Ramos (cell line): ENCODE data around the gene SMAD3.

Experiments used
- in situ Hi-C: fragments of 300-500 bp; cut with MboI; formaldehyde crosslinking; loops from one replicate; pipeline ENCODE4 v1.14.3; 2022; ENCODE audit warnings: low sequenced_read_pairs; ENCODE audit not compliant: unreplicated experiment

The SMAD3 gene

DNA sequence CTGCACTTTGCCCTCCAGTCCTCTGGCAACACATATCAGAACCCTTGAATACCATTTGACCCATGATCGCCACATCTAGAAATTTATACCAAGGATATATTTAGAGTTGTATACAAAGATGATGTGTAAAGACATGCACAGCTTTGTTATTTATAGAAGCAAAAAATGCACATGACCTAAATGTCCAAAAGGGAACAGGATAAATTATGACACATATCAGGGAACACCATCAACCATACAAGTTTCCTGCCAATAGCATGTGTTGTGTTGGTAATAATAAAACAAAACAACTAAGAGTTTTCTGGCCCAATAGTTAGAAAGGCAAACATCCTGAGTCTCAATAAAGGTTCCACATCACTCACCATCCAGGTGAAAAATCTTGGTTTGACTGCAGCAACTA is 137.6 kb downstream of the SMAD3 start:
- in situ Hi-C loops: no loop called here

DNA sequence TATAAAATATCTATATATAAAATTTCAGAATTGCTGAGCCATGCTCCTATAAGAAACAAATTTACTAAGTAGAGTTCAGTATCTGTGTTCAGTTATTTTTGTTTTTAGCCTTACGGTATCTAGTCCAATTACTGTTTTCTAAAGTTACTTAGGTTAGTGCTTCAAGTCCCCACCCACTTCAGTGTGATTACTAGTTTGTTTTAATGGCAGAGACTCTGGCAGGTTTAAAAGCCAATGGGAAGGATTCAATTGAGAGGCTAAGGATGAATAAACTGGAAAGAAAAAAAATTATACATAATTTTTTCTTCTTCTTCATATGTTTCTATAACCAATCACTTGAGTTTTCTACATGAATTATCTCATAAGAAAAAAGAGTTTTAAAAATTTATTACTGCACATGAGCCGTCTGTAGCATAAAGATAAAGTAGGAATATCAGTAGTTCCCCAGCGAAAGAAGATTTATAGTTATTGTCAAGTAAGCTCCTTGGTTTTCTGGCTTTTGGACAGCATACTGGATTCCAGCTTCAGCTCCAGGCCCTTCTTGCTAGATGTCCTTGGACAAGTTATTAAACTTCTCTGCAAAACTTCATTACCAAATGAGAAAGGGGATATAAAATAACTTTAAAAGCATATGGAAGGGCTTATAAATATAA is 142.3 kb downstream of the SMAD3 start:
- in situ Hi-C loops: no loop called here

- in situ Hi-C loops: no loop called here
Measured at GRCh38 chr15:67208396-67208795, 143.0 kb downstream of the SMAD3 start.

GRCh38 chr15:67210555-67211168 is 145.3 kb downstream of the SMAD3 start:
- in situ Hi-C loops: no loop called here

DNA sequence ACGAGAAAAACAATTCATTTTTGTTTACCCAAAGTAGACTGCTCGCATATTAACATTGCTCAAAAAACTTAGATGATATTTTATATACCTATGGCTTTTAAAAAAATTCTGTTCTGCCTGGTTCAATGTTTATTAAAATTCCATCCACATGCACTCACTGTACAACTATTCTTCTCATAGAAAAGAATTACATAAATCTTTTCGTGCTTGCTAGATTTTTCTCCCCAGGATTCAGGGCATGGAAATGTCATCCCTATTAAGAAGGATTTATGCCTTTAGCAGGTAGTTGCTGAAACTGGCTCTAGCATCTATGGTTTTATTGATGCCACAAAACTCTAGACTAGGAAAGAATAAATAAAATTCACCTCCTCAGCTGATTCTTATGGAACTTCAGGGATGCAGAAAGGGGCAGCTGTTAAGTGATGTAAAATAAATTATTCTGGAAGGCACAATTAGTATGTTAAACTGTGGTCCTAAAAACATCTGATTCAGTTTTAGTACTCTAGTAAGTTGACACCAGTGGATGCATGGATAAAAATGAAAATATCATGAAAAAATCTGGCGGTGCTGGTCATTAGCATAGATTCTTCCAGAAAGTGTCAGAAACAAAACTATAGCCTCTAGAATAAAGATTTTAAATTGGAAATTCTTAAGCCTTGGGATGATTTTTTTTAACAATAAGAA is 147.4 kb downstream of the SMAD3 start:
- in situ Hi-C loops: no loop called here

DNA sequence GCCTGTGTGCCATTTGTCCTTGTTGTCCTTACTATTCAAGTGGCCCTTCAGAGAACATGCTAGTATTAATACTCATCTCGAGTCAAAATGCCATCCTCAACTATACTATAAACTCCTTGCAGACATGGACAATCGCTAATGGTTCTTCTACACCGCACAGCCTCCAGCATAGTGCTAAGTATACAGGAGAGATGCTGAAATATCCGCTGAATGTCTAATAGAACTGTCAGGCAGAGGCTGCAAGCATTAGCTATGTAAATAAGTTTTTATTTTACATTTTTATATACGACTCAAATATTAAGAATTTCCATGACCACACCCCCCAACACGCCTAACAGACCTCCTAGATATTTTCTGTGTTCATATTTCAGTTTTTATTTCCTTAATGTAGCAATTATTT is 149.7 kb downstream of the SMAD3 start:
- in situ Hi-C loops: no loop called here

GRCh38 chr15:67216859-67217258 is 151.5 kb downstream of the SMAD3 start:
- in situ Hi-C loops: no loop called here

GRCh38 chr15:67218428-67218827 is 153.0 kb downstream of the SMAD3 start:
- in situ Hi-C loops: no loop called here

DNA sequence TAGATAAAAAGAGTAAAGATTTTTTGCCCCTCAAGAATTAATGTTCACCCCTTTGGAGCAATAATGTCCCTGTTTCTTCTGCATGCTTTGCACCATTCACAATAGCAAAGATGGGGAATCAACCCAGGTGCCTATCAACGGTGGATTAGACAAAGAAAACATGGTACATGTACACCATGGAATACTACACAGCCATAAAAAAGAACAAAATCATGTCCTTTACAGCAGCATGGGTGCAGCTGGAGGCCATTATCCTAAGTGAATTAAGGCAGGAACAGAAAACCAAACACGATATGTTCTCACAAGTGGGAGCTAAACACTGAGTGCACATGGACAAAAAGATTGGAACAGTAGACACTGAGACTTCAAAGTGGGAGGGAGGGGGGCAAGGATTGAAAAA is 153.9 kb downstream of the SMAD3 start:
- in situ Hi-C loops: no loop called here

GRCh38 chr15:67224889-67225288 is 159.5 kb downstream of the SMAD3 start:
- in situ Hi-C loops: no loop called here

GRCh38 chr15:67225336-67225735 is 159.9 kb downstream of the SMAD3 start:
- in situ Hi-C loops: no loop called here

DNA sequence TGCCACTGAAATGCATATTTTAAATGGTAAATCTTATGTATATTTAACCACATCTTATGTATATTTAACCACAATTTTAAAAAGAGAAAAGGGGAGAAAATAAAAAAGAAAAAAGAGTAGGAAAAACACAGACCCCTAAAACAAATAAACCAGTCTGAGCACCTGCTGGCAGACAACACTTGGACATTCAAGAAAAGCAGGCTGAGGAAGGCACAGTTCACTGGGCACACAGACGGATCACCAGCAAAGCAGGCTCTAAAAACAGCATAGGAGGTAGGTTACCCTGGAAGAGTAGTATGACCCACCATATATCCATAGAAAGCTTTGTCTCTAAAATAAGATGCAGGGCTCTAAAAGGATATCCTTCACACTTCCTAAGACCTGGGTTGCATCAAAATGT is 162.0 kb downstream of the SMAD3 start:
- in situ Hi-C loops: no loop called here

- in situ Hi-C loops: no loop called here
Measured at GRCh38 chr15:67227846-67228245, 162.4 kb downstream of the SMAD3 start.

DNA sequence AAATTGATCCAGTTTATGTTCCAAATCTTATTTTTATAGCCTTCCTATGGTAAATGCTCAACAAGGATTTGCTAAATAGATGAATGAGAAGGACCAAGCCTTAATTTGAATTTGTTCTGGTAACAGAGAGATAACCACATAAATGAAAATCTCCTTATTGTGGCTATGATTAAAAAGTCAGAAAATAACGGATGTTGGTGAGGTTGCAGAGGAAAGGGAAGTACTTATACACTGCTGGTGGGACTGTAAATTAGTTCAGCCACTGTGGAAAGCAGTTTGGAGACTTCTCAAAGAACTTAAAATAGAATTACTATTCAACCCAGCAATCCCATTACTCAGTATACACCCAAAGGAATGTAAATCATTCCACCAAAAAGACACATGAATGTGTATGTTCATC is 162.9 kb downstream of the SMAD3 start:
- in situ Hi-C loops: no loop called here

- in situ Hi-C loops: no loop called here
Measured at GRCh38 chr15:67230504-67230903, 165.1 kb downstream of the SMAD3 start.

GRCh38 chr15:67232591-67232990 is 167.2 kb downstream of the SMAD3 start:
- in situ Hi-C loops: no loop called here

DNA sequence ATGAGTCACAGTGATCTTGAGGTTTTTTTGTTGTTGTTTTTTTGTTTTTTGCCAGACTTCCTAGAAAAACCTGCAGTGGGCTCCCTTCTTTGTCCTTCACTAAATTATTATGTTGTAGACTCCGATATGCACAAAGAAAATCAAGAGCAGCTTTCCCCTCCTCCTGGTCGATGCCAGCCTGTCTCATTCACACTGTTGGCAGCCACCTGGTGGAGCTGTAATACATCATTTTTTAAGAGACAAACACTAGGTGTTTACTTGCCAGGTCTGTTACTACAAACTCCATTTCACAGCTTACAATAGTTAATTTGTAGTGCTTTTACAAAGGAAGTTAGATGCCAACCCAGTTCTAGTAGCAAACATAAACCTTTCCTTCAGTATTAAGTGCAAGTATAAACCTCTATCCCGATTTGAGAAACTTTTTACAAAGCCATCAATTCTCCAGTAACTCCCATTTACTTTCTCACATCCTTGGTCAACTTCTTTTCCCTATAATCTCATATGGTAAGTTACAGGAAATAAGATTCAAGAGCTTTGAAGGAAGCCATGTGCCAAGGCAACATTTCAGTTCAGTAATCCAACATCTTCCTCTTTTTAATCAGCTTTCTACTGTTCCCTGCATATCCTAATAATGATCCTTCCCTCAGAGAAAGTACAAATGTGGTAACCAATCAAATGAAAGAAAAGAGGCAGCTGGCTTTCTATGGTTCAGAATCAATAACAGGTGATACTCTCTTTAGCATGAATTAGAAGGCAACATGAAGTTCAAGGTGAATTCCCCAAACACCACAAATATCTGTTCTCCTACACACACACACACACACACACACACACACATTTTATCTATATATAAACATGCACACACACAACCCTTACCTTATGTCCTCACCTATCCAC is 175.1 kb downstream of the SMAD3 start:
- in situ Hi-C loops: no loop called here

DNA sequence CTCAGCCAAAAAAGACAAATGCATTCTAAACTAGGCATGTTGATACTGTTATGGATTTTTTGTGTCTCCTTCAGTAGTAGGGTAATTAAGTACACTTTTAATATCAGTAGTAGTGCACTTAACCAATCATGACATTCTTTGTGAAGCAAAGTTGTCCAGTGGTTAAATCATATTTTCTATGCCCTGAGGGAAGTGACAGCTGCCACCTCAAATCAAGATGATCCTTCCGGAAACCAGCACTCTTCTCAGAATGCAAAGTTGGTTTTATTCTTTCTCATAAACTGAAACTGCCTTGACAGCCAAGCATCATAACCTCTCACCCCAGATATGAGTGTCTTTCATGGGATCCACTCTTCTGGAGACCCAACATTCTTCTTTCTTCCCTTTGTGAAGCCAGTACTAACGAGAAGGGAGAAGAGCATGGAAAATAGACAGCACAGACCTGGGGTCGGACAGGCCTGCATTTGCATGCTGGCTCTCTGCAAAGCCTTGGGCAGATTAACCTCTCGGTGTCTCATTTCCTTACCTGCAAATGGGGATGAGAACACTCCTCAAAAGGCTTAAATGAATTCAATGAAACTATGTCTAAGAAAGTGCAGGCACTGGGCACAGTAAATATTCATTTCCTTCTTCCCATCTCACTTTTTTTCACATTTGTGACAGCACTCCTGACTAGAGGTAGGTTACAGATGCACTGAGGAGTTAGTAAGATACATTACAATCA is 175.9 kb downstream of the SMAD3 start:
- in situ Hi-C loops: no loop called here

DNA sequence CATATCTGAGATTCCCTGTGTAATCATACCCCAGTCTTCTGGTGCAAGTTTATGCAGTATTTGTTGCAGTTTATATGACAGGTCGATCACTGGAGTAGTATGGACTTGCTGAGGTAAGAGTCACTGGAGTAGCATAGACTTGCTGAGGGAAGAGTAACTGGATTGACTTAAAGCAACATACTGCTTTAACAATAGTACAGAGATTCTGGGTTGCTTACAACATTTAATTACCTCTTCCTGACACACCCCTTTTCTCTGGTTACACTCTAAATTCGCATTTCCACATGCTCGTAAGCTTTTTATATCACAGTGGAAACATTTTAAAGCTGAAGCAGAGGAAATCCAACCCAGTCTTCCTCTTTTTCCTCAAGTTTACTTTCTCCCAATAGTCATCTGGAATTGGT is 177.3 kb downstream of the SMAD3 start:
- in situ Hi-C loops: no loop called here
